ENCODE data around the gene PPP2R2D. TPM values are rescaled to one million over a fixed set of nuclear protein-coding genes. Genes with fewer than 3 reads are reported as not detected.

PPP2R2D gene
- total RNA-seq, 6 experiments from 2014 or later = 22.9 to 28.1 (median 24.5) TPM

- DNase-seq = no peak
- TF ChIP-seq CTCF (IDR thresholded peaks at IDR 0.05) = no peak
- H3K9me3 Mint-ChIP-seq = no peaks in the 10 kb centered on the region
- no peak overlapping the region for H3K4me3 Mint-ChIP-seq
- H3K4me1 Mint-ChIP-seq (ENCODE audit: low read depth) = peaks cover 4% of the 10 kb centered on the region; the same call in 1 of the 2 replicates
- H3K36me3 Mint-ChIP-seq (ENCODE audit: low read depth) = no peaks in the 10 kb centered on the region
- H3K27me3 Mint-ChIP-seq (ENCODE audit: insufficient read depth) = peaks cover 16% of the 10 kb centered on the region
- no peak overlapping the region for H3K27ac Mint-ChIP-seq
These were observed 8.6 kb upstream of the PPP2R2D start for GRCh38 chr10:131891929-131892805.

GRCh38 chr10:131892806-131893675, 7.8 kb upstream of the PPP2R2D start:
- DNase-seq = no peak
- TF ChIP-seq CTCF (IDR thresholded peaks at IDR 0.05) = no peak
- no peak overlapping the region for H3K27ac Mint-ChIP-seq
- H3K36me3 Mint-ChIP-seq (ENCODE audit: low read depth) = no peaks in the 10 kb centered on the region
- H3K27me3 Mint-ChIP-seq (ENCODE audit: insufficient read depth) = peaks cover 19% of the 10 kb centered on the region
- H3K4me3 Mint-ChIP-seq = no peak overlapping the region
- no peaks in the 10 kb centered on the region for H3K9me3 Mint-ChIP-seq
- peaks cover 4% of the 10 kb centered on the region; the same call in 1 of the 2 replicates for H3K4me1 Mint-ChIP-seq (ENCODE audit: low read depth)

- H3K4me3 Mint-ChIP-seq = no peak overlapping the region
- peaks cover 38% of the 10 kb centered on the region for H3K27me3 Mint-ChIP-seq (ENCODE audit: insufficient read depth)
- no peak overlapping the region for H3K27ac Mint-ChIP-seq
- TF ChIP-seq CTCF (IDR thresholded peaks at IDR 0.05) = no peak
- H3K36me3 Mint-ChIP-seq (ENCODE audit: low read depth) = no peaks in the 10 kb centered on the region
- no peak for DNase-seq
- no peaks in the 10 kb centered on the region for H3K9me3 Mint-ChIP-seq
- peaks cover 6% of the 10 kb centered on the region for H3K4me1 Mint-ChIP-seq (ENCODE audit: low read depth)
These were observed 5.7 kb upstream of the PPP2R2D start for GRCh38 chr10:131895116-131895515.

GRCh38 chr10:131896403-131896802, 4.4 kb upstream of the PPP2R2D start:
- Mint-ChIP-seq H3K36me3 (ENCODE audit: low read depth) (no peaks in the 10 kb centered on the region), H3K27me3 (ENCODE audit: insufficient read depth) (peaks cover 38% of the 10 kb centered on the region), H3K4me3 (no peak overlapping the region), H3K9me3 (no peaks in the 10 kb centered on the region), H3K4me1 (ENCODE audit: low read depth) (peaks cover 6% of the 10 kb centered on the region), H3K27ac (no peak overlapping the region)
- TF ChIP-seq CTCF (IDR thresholded peaks at IDR 0.05) = no peak
- no peak for DNase-seq

- no peaks in the 10 kb centered on the region for H3K9me3 Mint-ChIP-seq
- H3K27ac Mint-ChIP-seq = no peak overlapping the region
- peaks cover 33% of the 10 kb centered on the region for H3K27me3 Mint-ChIP-seq (ENCODE audit: insufficient read depth)
- DNase-seq = no peak
- peaks cover 13% of the 10 kb centered on the region for H3K4me1 Mint-ChIP-seq (ENCODE audit: low read depth)
- no peak for TF ChIP-seq CTCF (IDR thresholded peaks at IDR 0.05)
- no peak overlapping the region for H3K4me3 Mint-ChIP-seq
- H3K36me3 Mint-ChIP-seq (ENCODE audit: low read depth) = peaks cover 7% of the 10 kb centered on the region; the same call in 1 of the 2 replicates
These were observed 3.4 kb upstream of the PPP2R2D start for GRCh38 chr10:131897297-131897899.
